Measurements from ENCODE around the gene LEKR1.

LEKR1 gene

GRCh38 chr3:157001221-157001957 is 175.2 kb downstream of the LEKR1 start:
- Histone ChIP-seq H3K27me3 (ENCODE audit: control insufficient read depth, insufficient read depth, low read length) (no peaks in the 10 kb centered on the region), H3K27ac (ENCODE audit: low read length) (no peak overlapping the region), H3K4me3 (ENCODE audit: low read length) (no peak overlapping the region), H3K9ac (ENCODE audit: low read length) (no peak overlapping the region), H3K36me3 (ENCODE audit: control insufficient read depth, low read depth, low read length) (no peaks in the 10 kb centered on the region), H3K4me1 (ENCODE audit: control insufficient read depth, low read depth, low read length) (no peaks in the 10 kb centered on the region), H3K9me3 (ENCODE audit: control insufficient read depth, low read depth, low read length) (no peaks in the 10 kb centered on the region)

- no peaks in the 10 kb centered on the region for H3K27me3 ChIP-seq (ENCODE audit: control insufficient read depth, insufficient read depth, low read length)
- H3K4me3 ChIP-seq (ENCODE audit: low read length), result no peak overlapping the region
- no peaks in the 10 kb centered on the region for H3K36me3 ChIP-seq (ENCODE audit: control insufficient read depth, low read depth, low read length)
- no peak overlapping the region for H3K27ac ChIP-seq (ENCODE audit: low read length)
- no peaks in the 10 kb centered on the region for H3K9me3 ChIP-seq (ENCODE audit: control insufficient read depth, low read depth, low read length)
- H3K9ac ChIP-seq (ENCODE audit: low read length), result no peak overlapping the region
- H3K4me1 ChIP-seq (ENCODE audit: control insufficient read depth, low read depth, low read length), result no peaks in the 10 kb centered on the region
Observed at GRCh38 chr3:157021679-157022078, 195.5 kb downstream of the LEKR1 start.

GRCh38 chr3:157023226-157023625 is 197.1 kb downstream of the LEKR1 start:
- Histone ChIP-seq H3K36me3 (ENCODE audit: control insufficient read depth, low read depth, low read length) (no peaks in the 10 kb centered on the region), H3K27ac (ENCODE audit: low read length) (no peak overlapping the region), H3K4me3 (ENCODE audit: low read length) (no peak overlapping the region), H3K9me3 (ENCODE audit: control insufficient read depth, low read depth, low read length) (no peaks in the 10 kb centered on the region), H3K27me3 (ENCODE audit: control insufficient read depth, insufficient read depth, low read length) (no peaks in the 10 kb centered on the region), H3K9ac (ENCODE audit: low read length) (no peak overlapping the region), H3K4me1 (ENCODE audit: control insufficient read depth, low read depth, low read length) (no peaks in the 10 kb centered on the region)

- H3K9me3 ChIP-seq (ENCODE audit: control insufficient read depth, low read depth, low read length), result no peaks in the 10 kb centered on the region
- no peak overlapping the region for H3K4me3 ChIP-seq (ENCODE audit: low read length)
- H3K27ac ChIP-seq (ENCODE audit: low read length), result no peak overlapping the region
- no peaks in the 10 kb centered on the region for H3K27me3 ChIP-seq (ENCODE audit: control insufficient read depth, insufficient read depth, low read length)
- no peaks in the 10 kb centered on the region for H3K36me3 ChIP-seq (ENCODE audit: control insufficient read depth, low read depth, low read length)
- H3K9ac ChIP-seq (ENCODE audit: low read length), result no peak overlapping the region
- no peaks in the 10 kb centered on the region for H3K4me1 ChIP-seq (ENCODE audit: control insufficient read depth, low read depth, low read length)
Observed at GRCh38 chr3:157026091-157026490, 199.9 kb downstream of the LEKR1 start.

- Histone ChIP-seq H3K4me3 (ENCODE audit: low read length) (no peak overlapping the region), H3K9me3 (ENCODE audit: control insufficient read depth, low read depth, low read length) (no peaks in the 10 kb centered on the region), H3K36me3 (ENCODE audit: control insufficient read depth, low read depth, low read length) (no peaks in the 10 kb centered on the region), H3K27me3 (ENCODE audit: control insufficient read depth, insufficient read depth, low read length) (no peaks in the 10 kb centered on the region), H3K27ac (ENCODE audit: low read length) (no peak overlapping the region), H3K9ac (ENCODE audit: low read length) (no peak overlapping the region), H3K4me1 (ENCODE audit: control insufficient read depth, low read depth, low read length) (no peaks in the 10 kb centered on the region)
Observed at GRCh38 chr3:157027861-157028745, 201.9 kb downstream of the LEKR1 start.

- Histone ChIP-seq H3K27ac (ENCODE audit: low read length) (no peak overlapping the region), H3K36me3 (ENCODE audit: control insufficient read depth, low read depth, low read length) (no peaks in the 10 kb centered on the region), H3K4me3 (ENCODE audit: low read length) (no peak overlapping the region), H3K9ac (ENCODE audit: low read length) (no peak overlapping the region), H3K4me1 (ENCODE audit: control insufficient read depth, low read depth, low read length) (no peaks in the 10 kb centered on the region), H3K9me3 (ENCODE audit: control insufficient read depth, low read depth, low read length) (no peaks in the 10 kb centered on the region), H3K27me3 (ENCODE audit: control insufficient read depth, insufficient read depth, low read length) (no peaks in the 10 kb centered on the region)
Observed at GRCh38 chr3:157029365-157029790, 203.2 kb downstream of the LEKR1 start.

GRCh38 chr3:157030712-157031111 is 204.6 kb downstream of the LEKR1 start:
- Histone ChIP-seq H3K36me3 (ENCODE audit: control insufficient read depth, low read depth, low read length) (no peaks in the 10 kb centered on the region), H3K4me3 (ENCODE audit: low read length) (no peak overlapping the region), H3K27me3 (ENCODE audit: control insufficient read depth, insufficient read depth, low read length) (no peaks in the 10 kb centered on the region), H3K27ac (ENCODE audit: low read length) (no peak overlapping the region), H3K9me3 (ENCODE audit: control insufficient read depth, low read depth, low read length) (no peaks in the 10 kb centered on the region), H3K4me1 (ENCODE audit: control insufficient read depth, low read depth, low read length) (no peaks in the 10 kb centered on the region), H3K9ac (ENCODE audit: low read length) (no peak overlapping the region)

GRCh38 chr3:157033001-157033400 is 206.8 kb downstream of the LEKR1 start:
- H3K27ac ChIP-seq (ENCODE audit: low read length), result no peak overlapping the region
- no peaks in the 10 kb centered on the region for H3K36me3 ChIP-seq (ENCODE audit: control insufficient read depth, low read depth, low read length)

GRCh38 chr3:157040456-157040855 is 214.3 kb downstream of the LEKR1 start:
- Histone ChIP-seq H3K36me3 (ENCODE audit: control insufficient read depth, low read depth, low read length) (no peaks in the 10 kb centered on the region), H3K4me1 (ENCODE audit: control insufficient read depth, low read depth, low read length) (peaks cover under 1% of the 10 kb centered on the region), H3K27ac (ENCODE audit: low read length) (no peak overlapping the region), H3K9ac (ENCODE audit: low read length) (no peak overlapping the region), H3K27me3 (ENCODE audit: control insufficient read depth, insufficient read depth, low read length) (no peaks in the 10 kb centered on the region), H3K4me3 (ENCODE audit: low read length) (no peak overlapping the region), H3K9me3 (ENCODE audit: control insufficient read depth, low read depth, low read length) (no peaks in the 10 kb centered on the region)

More at GRCh38 chr3:157033001-157033400, 206.8 kb downstream of the LEKR1 start:
- Histone ChIP-seq H3K9me3 (ENCODE audit: control insufficient read depth, low read depth, low read length) (no peaks in the 10 kb centered on the region), H3K27me3 (ENCODE audit: control insufficient read depth, insufficient read depth, low read length) (no peaks in the 10 kb centered on the region), H3K9ac (ENCODE audit: low read length) (no peak overlapping the region), H3K4me1 (ENCODE audit: control insufficient read depth, low read depth, low read length) (no peaks in the 10 kb centered on the region), H3K4me3 (ENCODE audit: low read length) (no peak overlapping the region)

- Histone ChIP-seq H3K27me3 (ENCODE audit: control insufficient read depth, insufficient read depth, low read length) (no peaks in the 10 kb centered on the region), H3K9me3 (ENCODE audit: control insufficient read depth, low read depth, low read length) (no peaks in the 10 kb centered on the region), H3K4me3 (ENCODE audit: low read length) (no peak overlapping the region), H3K27ac (ENCODE audit: low read length) (no peak overlapping the region), H3K36me3 (ENCODE audit: control insufficient read depth, low read depth, low read length) (no peaks in the 10 kb centered on the region), H3K9ac (ENCODE audit: low read length) (no peak overlapping the region), H3K4me1 (ENCODE audit: control insufficient read depth, low read depth, low read length) (peaks cover 9% of the 10 kb centered on the region)
Observed at GRCh38 chr3:157042226-157042625, 216.1 kb downstream of the LEKR1 start.

GRCh38 chr3:157043771-157044170 is 217.6 kb downstream of the LEKR1 start:
- Histone ChIP-seq H3K36me3 (ENCODE audit: control insufficient read depth, low read depth, low read length) (no peaks in the 10 kb centered on the region), H3K9me3 (ENCODE audit: control insufficient read depth, low read depth, low read length) (no peaks in the 10 kb centered on the region)

More at GRCh38 chr3:157043771-157044170, 217.6 kb downstream of the LEKR1 start:
- no peak overlapping the region for H3K9ac ChIP-seq (ENCODE audit: low read length)
- no peak overlapping the region for H3K4me3 ChIP-seq (ENCODE audit: low read length)
- H3K27ac ChIP-seq (ENCODE audit: low read length), result no peak overlapping the region
- peaks cover 9% of the 10 kb centered on the region for H3K4me1 ChIP-seq (ENCODE audit: control insufficient read depth, low read depth, low read length)
- no peaks in the 10 kb centered on the region for H3K27me3 ChIP-seq (ENCODE audit: control insufficient read depth, insufficient read depth, low read length)
